ENCODE results near the gene ANKH.
A peak's percentile ranks its signal among the peaks of the same experiment; 100 is the strongest.

DNA sequence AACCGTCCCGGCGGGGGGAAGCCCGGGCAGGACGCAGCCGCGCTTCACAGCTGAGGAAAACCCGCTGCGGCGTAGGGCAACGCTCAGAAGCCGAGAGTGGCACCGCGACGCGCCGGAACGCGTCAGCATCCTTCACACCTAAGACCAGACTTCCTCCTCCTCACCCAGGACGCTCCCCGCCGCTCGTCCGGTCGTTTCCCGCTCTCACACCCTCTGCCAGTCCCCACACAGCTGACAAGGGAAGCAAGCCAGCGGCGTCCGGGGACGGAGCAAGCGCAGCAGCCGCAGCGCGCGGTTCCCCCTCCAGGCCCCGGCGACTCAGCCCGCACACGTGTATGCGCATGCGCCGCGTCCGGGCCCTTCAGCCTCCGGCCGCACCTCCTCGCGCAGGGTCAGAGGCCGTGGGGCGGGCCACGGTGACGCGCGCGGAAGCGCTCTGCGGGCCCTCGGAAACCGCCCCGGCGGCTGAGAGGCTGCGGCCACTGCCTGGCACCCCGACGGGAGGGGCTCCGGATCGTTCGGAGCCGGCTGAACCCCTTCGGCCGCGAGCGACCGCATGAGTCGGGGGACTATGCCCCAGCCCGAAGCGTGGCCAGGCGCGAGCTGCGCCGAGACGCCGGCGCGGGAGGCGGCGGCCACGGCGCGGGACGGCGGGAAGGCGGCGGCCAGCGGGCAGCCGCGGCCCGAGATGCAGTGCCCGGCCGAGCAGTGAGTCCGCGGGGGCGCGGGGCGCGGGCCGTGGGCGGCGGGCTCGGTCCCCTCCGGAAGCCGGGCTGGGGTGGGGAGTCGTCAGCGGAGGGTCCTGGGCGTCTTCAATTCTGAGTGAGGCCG lies 207.1 kb downstream of the ANKH start, which contains the start of gene OTULIN:
- TF ChIP-seq EZH2phosphoT487 (IDR thresholded peaks at IDR 0.05) = no peak
- TF ChIP-seq, protein P1, sequence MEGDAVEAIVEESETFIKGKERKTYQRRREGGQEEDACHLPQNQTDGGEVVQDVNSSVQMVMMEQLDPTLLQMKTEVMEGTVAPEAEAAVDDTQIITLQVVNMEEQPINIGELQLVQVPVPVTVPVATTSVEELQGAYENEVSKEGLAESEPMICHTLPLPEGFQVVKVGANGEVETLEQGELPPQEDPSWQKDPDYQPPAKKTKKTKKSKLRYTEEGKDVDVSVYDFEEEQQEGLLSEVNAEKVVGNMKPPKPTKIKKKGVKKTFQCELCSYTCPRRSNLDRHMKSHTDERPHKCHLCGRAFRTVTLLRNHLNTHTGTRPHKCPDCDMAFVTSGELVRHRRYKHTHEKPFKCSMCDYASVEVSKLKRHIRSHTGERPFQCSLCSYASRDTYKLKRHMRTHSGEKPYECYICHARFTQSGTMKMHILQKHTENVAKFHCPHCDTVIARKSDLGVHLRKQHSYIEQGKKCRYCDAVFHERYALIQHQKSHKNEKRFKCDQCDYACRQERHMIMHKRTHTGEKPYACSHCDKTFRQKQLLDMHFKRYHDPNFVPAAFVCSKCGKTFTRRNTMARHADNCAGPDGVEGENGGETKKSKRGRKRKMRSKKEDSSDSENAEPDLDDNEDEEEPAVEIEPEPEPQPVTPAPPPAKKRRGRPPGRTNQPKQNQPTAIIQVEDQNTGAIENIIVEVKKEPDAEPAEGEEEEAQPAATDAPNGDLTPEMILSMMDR (IDR thresholded peaks at IDR 0.05) = no peak
- TF ChIP-seq EZH2 (IDR thresholded peaks at IDR 0.05) = peak; percentile 11

All from neural progenitor cell (in vitro differentiated cells).